Vagina (tissue), 2 donors: ENCODE results near the gene FLNB.

ENCODE experiments used
- CTCF ChIP-seq, 3 experiments: fragments of 450-650 bp in 2 of 3; fragments of 200-600 bp in 1 of 3; sonication (generic) in 1 of 3; IDR thresholded peaks; one replicate each; pipeline ENCODE4 v1.5.1; 2017 to 2019; ENCODE audit warnings: antibody characterized with exemption in 3 of 3, mild to moderate bottlenecking in 2 of 3, moderate library complexity in 2 of 3
- POLR2AphosphoS5 ChIP-seq, 2 donors: sonication (generic); formaldehyde crosslinking; IDR thresholded peaks; one replicate each; pipeline ENCODE4 v1.9.0; 2017; ENCODE audit warnings: antibody characterized with exemption in 2 of 2, mild to moderate bottlenecking in 2 of 2, low read depth in 1 of 2; ENCODE audit not compliant: insufficient read depth in 1 of 2

- TF ChIP-seq CTCF (IDR thresholded peaks at IDR 0.05) (no peak), POLR2AphosphoS5 (IDR thresholded peaks at IDR 0.05; ENCODE audit: insufficient read depth in 1 of 2, low read depth in 1 of 2) (no peak)
These were observed 164.9 kb downstream of the FLNB start for GRCh38 chr3:58173029-58173668.
